ENCODE measurements around the gene BRD3. TPM values are rescaled to one million over a fixed set of nuclear protein-coding genes. Genes with fewer than 3 reads are reported as not detected.

Gene BRD3
- total RNA-seq, 2 donors from 2014 or later, result 8.4 to 10.6 TPM

GRCh38 chr9:134061688-134062371, 6.0 kb downstream of the BRD3 start:
- ATAC-seq (replicated peaks), result no peak
- no peaks in the 10 kb centered on the region for H3K36me3 Mint-ChIP-seq (ENCODE audit: low read depth)
- H3K27ac Mint-ChIP-seq, result no peak overlapping the region
- H3K4me3 Mint-ChIP-seq, result no peak overlapping the region
- no peaks in the 10 kb centered on the region for H3K9me3 Mint-ChIP-seq
- H3K4me1 Mint-ChIP-seq, result peaks cover 12% of the 10 kb centered on the region
- no peaks in the 10 kb centered on the region for H3K27me3 Mint-ChIP-seq

GRCh38 chr9:134061019-134061687, 6.7 kb downstream of the BRD3 start:
- no peak for ATAC-seq (replicated peaks)
- H3K27ac Mint-ChIP-seq, result no peak overlapping the region
- no peaks in the 10 kb centered on the region for H3K9me3 Mint-ChIP-seq
- H3K4me1 Mint-ChIP-seq, result peaks cover 8% of the 10 kb centered on the region
- no peaks in the 10 kb centered on the region for H3K36me3 Mint-ChIP-seq (ENCODE audit: low read depth)
- H3K4me3 Mint-ChIP-seq, result no peak overlapping the region
- no peaks in the 10 kb centered on the region for H3K27me3 Mint-ChIP-seq

- Mint-ChIP-seq H3K27ac (no peak overlapping the region), H3K4me1 (peaks cover 2% of the 10 kb centered on the region), H3K9me3 (no peaks in the 10 kb centered on the region), H3K27me3 (no peaks in the 10 kb centered on the region), H3K4me3 (no peak overlapping the region), H3K36me3 (ENCODE audit: low read depth) (no peaks in the 10 kb centered on the region)
- no peak for ATAC-seq (replicated peaks)
These were observed 7.3 kb downstream of the BRD3 start for GRCh38 chr9:134060546-134060945.

GRCh38 chr9:134059661-134060395, 8.0 kb downstream of the BRD3 start:
- H3K4me3 Mint-ChIP-seq, result no peak overlapping the region
- peak; percentile 78 for ATAC-seq (replicated peaks)
- H3K4me1 Mint-ChIP-seq, result no peaks in the 10 kb centered on the region
- H3K9me3 Mint-ChIP-seq, result no peaks in the 10 kb centered on the region
- H3K36me3 Mint-ChIP-seq (ENCODE audit: low read depth), result no peaks in the 10 kb centered on the region
- no peak overlapping the region for H3K27ac Mint-ChIP-seq
- H3K27me3 Mint-ChIP-seq, result no peaks in the 10 kb centered on the region

- no peak overlapping the region for H3K27ac Mint-ChIP-seq
- H3K27me3 Mint-ChIP-seq, result no peaks in the 10 kb centered on the region
- H3K36me3 Mint-ChIP-seq (ENCODE audit: low read depth), result no peaks in the 10 kb centered on the region
These were observed 8.6 kb downstream of the BRD3 start for GRCh38 chr9:134059188-134059641.

GRCh38 chr9:134058716-134059115, 9.1 kb downstream of the BRD3 start:
- H3K9me3 Mint-ChIP-seq, result no peaks in the 10 kb centered on the region
- H3K4me1 Mint-ChIP-seq, result no peaks in the 10 kb centered on the region
- ATAC-seq (replicated peaks), result no peak

More at GRCh38 chr9:134059188-134059641, 8.6 kb downstream of the BRD3 start:
- Mint-ChIP-seq H3K4me3 (no peak overlapping the region), H3K4me1 (no peaks in the 10 kb centered on the region), H3K9me3 (no peaks in the 10 kb centered on the region)
- ATAC-seq (replicated peaks), result no peak

GRCh38 chr9:134057751-134058701, 9.8 kb downstream of the BRD3 start:
- Mint-ChIP-seq H3K4me3 (no peak overlapping the region), H3K36me3 (ENCODE audit: low read depth) (no peaks in the 10 kb centered on the region), H3K27me3 (no peaks in the 10 kb centered on the region), H3K9me3 (no peaks in the 10 kb centered on the region), H3K4me1 (no peaks in the 10 kb centered on the region), H3K27ac (no peak overlapping the region)
- no peak for ATAC-seq (replicated peaks)

More at GRCh38 chr9:134058716-134059115, 9.1 kb downstream of the BRD3 start:
- H3K36me3 Mint-ChIP-seq (ENCODE audit: low read depth), result no peaks in the 10 kb centered on the region
- H3K4me3 Mint-ChIP-seq, result no peak overlapping the region
- H3K27me3 Mint-ChIP-seq, result no peaks in the 10 kb centered on the region
- H3K27ac Mint-ChIP-seq, result no peak overlapping the region

GRCh38 chr9:134057307-134057657, 10.5 kb downstream of the BRD3 start:
- Mint-ChIP-seq H3K36me3 (ENCODE audit: low read depth) (peaks cover 3% of the 10 kb centered on the region), H3K27me3 (no peaks in the 10 kb centered on the region), H3K9me3 (no peaks in the 10 kb centered on the region), H3K4me1 (no peaks in the 10 kb centered on the region), H3K4me3 (no peak overlapping the region), H3K27ac (no peak overlapping the region)
- no peak for ATAC-seq (replicated peaks)

GRCh38 chr9:134056483-134057306, 11.1 kb downstream of the BRD3 start:
- ATAC-seq (replicated peaks), result no peak
- Mint-ChIP-seq H3K27ac (no peak overlapping the region), H3K27me3 (no peaks in the 10 kb centered on the region), H3K4me3 (no peak overlapping the region), H3K36me3 (ENCODE audit: low read depth) (peaks cover 9% of the 10 kb centered on the region), H3K4me1 (no peaks in the 10 kb centered on the region), H3K9me3 (no peaks in the 10 kb centered on the region)

GRCh38 chr9:134055981-134056461, 11.8 kb downstream of the BRD3 start:
- no peaks in the 10 kb centered on the region for H3K4me1 Mint-ChIP-seq
- no peak overlapping the region for H3K27ac Mint-ChIP-seq
- H3K9me3 Mint-ChIP-seq, result no peaks in the 10 kb centered on the region
- H3K4me3 Mint-ChIP-seq, result no peak overlapping the region
- ATAC-seq (replicated peaks), result no peak
- no peaks in the 10 kb centered on the region for H3K27me3 Mint-ChIP-seq
- H3K36me3 Mint-ChIP-seq (ENCODE audit: low read depth), result peaks cover 16% of the 10 kb centered on the region

- H3K27me3 Mint-ChIP-seq, result no peaks in the 10 kb centered on the region
- no peak for ATAC-seq (replicated peaks)
- H3K4me1 Mint-ChIP-seq, result no peaks in the 10 kb centered on the region
- peaks cover 23% of the 10 kb centered on the region for H3K36me3 Mint-ChIP-seq (ENCODE audit: low read depth)
- H3K4me3 Mint-ChIP-seq, result no peak overlapping the region
- H3K27ac Mint-ChIP-seq, result no peak overlapping the region
- H3K9me3 Mint-ChIP-seq, result no peaks in the 10 kb centered on the region
These were observed 12.7 kb downstream of the BRD3 start for GRCh38 chr9:134054891-134055811.

GRCh38 chr9:134053941-134054761, 13.7 kb downstream of the BRD3 start:
- no peaks in the 10 kb centered on the region for H3K4me1 Mint-ChIP-seq
- no peak overlapping the region for H3K27ac Mint-ChIP-seq
- no peak for ATAC-seq (replicated peaks)
- no peak overlapping the region for H3K4me3 Mint-ChIP-seq
- H3K9me3 Mint-ChIP-seq, result no peaks in the 10 kb centered on the region
- H3K36me3 Mint-ChIP-seq (ENCODE audit: low read depth), result peaks cover 23% of the 10 kb centered on the region
- H3K27me3 Mint-ChIP-seq, result no peaks in the 10 kb centered on the region

Measured in activated T-helper 17 cell treated with anti-CD3 and anti-CD28 coated beads, Interleukin-2, amount 50 U/mL, for 72 hours (primary cell).